Measurements from ENCODE around the gene CBFA2T3. TPM values are rescaled to one million over a fixed set of nuclear protein-coding genes. Genes with fewer than 3 reads are reported as not detected.
"Not testable (repeated sequence)": the region's sequence is repeated elsewhere in the genome, so short reads cannot be mapped to it uniquely, and the experiment has no call there.

CBFA2T3 gene
- polyA plus RNA-seq, 1 experiment: not detected

DNA sequence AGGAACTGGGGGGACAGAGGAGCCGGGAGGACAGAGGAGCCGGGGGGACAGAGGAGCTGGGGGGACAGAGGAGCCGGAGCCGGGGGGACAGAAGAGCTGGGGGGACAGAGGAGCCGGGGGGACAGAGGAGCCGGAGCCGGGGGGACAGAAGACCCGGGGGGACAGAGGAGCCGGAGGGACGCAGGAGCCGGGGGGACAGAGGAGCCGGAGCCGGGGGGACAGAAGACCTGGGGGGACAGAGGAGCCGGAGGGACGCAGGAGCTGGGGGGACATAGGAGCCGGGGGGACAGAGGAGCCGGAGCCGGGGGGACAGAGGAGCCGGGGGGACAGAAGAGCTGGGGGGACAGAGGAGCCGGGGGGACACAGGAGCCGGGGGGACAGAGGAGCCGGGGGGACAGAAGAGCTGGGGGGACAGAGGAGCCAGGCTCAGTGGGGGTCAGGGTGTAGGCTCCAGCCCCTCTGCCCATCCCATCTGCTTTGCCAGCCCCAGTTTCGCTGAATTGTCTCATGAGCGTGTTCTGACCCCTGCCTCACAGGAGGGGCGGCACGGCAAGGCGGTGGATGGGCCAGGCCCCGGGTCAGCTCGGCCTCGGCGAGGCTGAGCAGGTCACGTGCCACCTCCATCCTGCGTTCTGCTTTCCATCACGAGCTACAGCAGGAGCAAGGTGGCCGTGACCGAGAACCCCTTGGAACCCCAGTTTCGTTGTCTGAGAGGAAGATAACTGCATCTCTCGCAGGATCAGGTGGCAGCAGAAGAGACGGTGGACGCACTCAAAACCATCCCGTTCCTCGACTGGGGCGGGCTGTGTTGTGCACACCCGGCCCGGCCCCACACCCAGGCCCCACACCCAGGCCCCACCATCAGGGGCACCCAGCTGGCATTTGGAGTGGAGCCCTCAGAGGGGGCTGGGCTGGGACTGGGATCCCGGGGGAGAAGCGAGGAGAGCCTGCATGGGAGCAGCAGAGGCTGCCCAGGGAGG lies 26.1 kb upstream of the CBFA2T3 start:
- Histone ChIP-seq H3K4me3 (ENCODE audit: low read depth, low read length) (no peak overlapping the region), H3K27me3 (ENCODE audit: control insufficient read depth, insufficient read depth, low read length) (peaks cover 22% of the 10 kb centered on the region), H3K27ac (ENCODE audit: low read depth, low read length) (no peak overlapping the region), H3K9me3 (ENCODE audit: control insufficient read depth, insufficient read depth, low read length) (peaks cover 36% of the 10 kb centered on the region)
- CTCF ChIA-PET: no interaction called here
- TF ChIP-seq, protein P1, sequence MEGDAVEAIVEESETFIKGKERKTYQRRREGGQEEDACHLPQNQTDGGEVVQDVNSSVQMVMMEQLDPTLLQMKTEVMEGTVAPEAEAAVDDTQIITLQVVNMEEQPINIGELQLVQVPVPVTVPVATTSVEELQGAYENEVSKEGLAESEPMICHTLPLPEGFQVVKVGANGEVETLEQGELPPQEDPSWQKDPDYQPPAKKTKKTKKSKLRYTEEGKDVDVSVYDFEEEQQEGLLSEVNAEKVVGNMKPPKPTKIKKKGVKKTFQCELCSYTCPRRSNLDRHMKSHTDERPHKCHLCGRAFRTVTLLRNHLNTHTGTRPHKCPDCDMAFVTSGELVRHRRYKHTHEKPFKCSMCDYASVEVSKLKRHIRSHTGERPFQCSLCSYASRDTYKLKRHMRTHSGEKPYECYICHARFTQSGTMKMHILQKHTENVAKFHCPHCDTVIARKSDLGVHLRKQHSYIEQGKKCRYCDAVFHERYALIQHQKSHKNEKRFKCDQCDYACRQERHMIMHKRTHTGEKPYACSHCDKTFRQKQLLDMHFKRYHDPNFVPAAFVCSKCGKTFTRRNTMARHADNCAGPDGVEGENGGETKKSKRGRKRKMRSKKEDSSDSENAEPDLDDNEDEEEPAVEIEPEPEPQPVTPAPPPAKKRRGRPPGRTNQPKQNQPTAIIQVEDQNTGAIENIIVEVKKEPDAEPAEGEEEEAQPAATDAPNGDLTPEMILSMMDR (IDR thresholded peaks at IDR 0.05; ENCODE audit: low read depth, low read length): no peak
- POLR2A ChIA-PET: no interaction called here
- DNase-seq (ENCODE audit: low read depth, low spot score): no peak

DNA sequence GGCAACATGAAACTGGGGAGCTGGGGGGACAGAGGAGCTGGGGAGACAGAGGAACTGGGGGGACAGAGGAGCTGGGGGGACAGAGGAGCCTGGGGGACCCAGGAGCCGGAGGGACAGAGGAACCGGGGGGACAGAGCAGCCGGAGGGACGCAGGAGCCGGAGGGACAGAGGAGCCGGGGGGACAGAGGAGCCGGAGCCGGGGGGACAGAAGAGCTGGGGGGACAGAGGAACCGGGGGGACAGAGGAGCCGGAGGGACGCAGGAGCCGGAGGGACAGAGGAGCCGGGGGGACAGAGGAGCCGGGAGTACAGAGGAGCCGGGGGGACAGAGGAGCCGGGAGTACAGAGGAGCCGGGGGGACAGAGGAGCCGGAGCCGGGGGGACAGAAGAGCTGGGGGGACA lies 25.1 kb upstream of the CBFA2T3 start:
- peaks cover 47% of the 10 kb centered on the region for H3K9me3 ChIP-seq (ENCODE audit: control insufficient read depth, insufficient read depth, low read length)
- peaks cover 22% of the 10 kb centered on the region for H3K27me3 ChIP-seq (ENCODE audit: control insufficient read depth, insufficient read depth, low read length)
- H3K27ac ChIP-seq (ENCODE audit: low read depth, low read length); DNase-seq (ENCODE audit: low read depth, low spot score); CTCF ChIA-PET; H3K4me3 ChIP-seq (ENCODE audit: low read depth, low read length); POLR2A ChIA-PET: not testable (repeated sequence)

DNA sequence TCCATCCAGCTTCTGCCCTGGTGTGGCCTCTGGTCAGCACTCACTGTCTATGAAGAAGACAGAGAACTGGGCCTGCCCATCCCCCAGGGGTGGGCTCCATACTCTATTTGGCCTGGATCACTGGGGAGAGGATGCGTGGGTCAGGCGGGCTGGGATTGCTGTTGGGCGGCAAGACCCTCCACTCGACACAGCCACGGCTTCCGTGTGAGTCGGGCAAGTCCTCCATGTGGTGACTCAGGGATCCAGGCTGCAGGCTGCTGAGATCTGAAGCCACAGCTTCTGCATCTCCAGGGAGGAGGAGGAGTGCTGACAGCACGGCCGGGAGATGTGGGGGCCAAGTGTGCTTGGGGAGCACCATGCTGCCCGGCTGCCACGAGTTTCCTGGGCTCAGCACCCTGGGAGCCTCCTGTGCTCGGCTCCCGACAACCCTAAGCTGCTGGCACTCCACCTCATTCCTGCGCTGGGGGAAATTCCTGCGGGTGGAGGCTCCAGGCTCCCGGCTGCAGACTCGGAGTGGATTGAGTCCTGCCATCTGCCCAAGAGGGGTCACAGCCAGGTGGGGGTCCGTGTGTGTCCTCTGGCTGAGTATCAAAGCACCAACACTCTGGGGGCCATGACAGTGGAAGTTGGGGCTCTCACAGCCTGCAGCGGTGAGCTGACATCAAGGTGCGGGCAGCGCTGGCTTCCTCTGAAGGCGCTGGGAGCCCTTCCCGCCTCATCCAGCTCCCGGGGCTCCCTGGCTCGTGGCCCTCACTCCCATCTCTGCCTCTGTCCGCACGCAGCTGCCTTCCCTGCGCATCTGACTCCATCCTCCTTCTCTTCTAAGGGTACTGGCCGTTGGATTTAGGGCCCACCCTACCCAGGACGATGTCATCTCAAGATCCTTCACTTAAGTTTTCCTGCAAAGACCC lies 24.4 kb upstream of the CBFA2T3 start:
- Histone ChIP-seq H3K9me3 (ENCODE audit: control insufficient read depth, insufficient read depth, low read length) (peaks cover 54% of the 10 kb centered on the region), H3K27ac (ENCODE audit: low read depth, low read length) (no peak overlapping the region), H3K4me3 (ENCODE audit: low read depth, low read length) (no peak overlapping the region), H3K27me3 (ENCODE audit: control insufficient read depth, insufficient read depth, low read length) (peaks cover 22% of the 10 kb centered on the region)
- CTCF ChIA-PET: no interaction called here
- TF ChIP-seq, protein P1 (IDR thresholded peaks at IDR 0.05; ENCODE audit: low read depth, low read length): no peak
- POLR2A ChIA-PET: no interaction called here
- no peak for DNase-seq (ENCODE audit: low read depth, low spot score)

DNA sequence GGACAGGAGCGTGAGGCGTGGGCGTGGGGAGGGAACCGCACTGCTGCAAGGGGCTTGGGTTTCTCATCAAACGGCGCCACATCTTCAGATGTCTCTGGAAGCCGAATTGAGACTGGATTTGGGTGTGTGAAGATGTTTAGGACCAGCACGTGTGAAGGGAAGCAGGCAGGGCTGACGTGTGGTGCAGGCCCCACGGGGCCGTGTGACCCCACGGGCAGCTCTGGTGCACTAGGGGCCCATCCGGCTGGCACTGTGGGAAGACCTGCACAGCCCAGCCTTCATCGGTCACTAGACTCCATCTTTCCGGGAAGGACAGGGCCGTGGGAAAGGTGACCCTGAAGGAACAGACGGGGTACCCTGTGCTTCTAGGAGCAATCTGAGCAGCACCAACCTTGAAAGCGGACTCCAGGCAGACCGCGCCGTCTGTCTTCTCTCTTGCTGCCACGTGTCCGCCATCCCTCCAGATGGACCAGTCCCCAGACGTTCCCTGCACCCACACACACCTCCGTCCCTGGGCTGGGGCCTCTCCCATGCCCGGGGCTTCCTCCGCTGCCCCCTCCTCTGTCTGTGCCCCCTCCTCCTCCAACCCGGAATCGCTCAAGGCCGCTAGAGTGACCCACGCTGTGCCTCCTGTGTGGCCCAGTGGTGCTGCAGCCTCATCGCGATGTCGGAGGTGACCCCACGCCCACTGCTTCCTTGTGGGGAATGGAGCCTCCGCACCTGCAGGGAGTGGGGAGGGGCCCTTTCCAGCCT lies 23.4 kb upstream of the CBFA2T3 start:
- POLR2A ChIA-PET: no interaction called here
- Histone ChIP-seq H3K9me3 (ENCODE audit: control insufficient read depth, insufficient read depth, low read length) (peaks cover 56% of the 10 kb centered on the region), H3K27me3 (ENCODE audit: control insufficient read depth, insufficient read depth, low read length) (peaks cover 26% of the 10 kb centered on the region), H3K27ac (ENCODE audit: low read depth, low read length) (no peak overlapping the region), H3K4me3 (ENCODE audit: low read depth, low read length) (no peak overlapping the region)
- TF ChIP-seq, protein P1 (IDR thresholded peaks at IDR 0.05; ENCODE audit: low read depth, low read length): no peak
- DNase-seq (ENCODE audit: low read depth, low spot score): no peak
- CTCF ChIA-PET: no interaction called here

DNA sequence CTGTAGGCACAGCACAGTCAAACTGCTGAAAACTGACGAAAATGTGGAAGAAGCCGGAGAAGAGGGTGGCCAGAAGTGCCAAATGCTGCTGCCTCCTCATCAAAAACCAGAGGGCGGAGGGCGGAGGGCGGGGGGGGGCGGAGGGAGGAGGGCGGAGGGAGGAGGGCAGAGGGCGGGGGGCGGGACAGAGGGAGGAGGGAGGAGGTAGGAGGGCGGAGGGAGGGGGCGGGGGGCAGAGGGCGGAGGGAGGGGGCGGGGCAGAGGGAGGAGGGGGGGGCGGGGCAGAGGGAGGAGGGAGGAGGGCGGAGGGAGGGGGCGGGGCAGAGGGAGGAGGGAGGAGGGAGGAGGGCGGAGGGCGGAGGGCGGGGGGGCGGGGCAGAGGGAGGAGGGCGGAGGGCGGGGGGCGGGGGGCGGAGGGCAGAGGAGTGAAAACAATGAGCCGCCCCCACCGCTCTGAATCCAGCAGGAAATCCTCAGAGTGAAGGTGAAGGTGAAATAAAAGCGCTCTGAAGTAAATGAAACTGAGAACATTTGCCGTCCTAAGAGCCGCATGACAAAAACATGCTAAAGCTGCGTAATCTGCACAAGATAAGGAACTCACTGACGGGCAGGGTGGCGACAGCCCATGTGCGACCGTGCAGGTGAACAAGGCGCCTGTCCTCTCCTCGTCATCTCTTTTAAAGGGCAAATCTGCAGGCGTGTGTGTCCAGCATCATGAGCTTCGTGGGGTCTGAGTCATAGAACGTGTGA lies 22.6 kb upstream of the CBFA2T3 start:
- Histone ChIP-seq H3K27ac (ENCODE audit: low read depth, low read length) (no peak overlapping the region), H3K27me3 (ENCODE audit: control insufficient read depth, insufficient read depth, low read length) (peaks cover 31% of the 10 kb centered on the region), H3K9me3 (ENCODE audit: control insufficient read depth, insufficient read depth, low read length) (peaks cover 56% of the 10 kb centered on the region), H3K4me3 (ENCODE audit: low read depth, low read length) (no peak overlapping the region)
- TF ChIP-seq, protein P1 (IDR thresholded peaks at IDR 0.05; ENCODE audit: low read depth, low read length): no peak
- DNase-seq (ENCODE audit: low read depth, low spot score): no peak
- CTCF ChIA-PET: no interaction called here
- POLR2A ChIA-PET: no interaction called here

All from AG04450 (cell line).